ENCODE data around the gene SLC25A28.

The SLC25A28 gene

GRCh38 chr10:99590799-99591198 is 29.4 kb downstream of the SLC25A28 start:
- DNase-seq (ENCODE audit: low read depth, low spot score): no peak

GRCh38 chr10:99583687-99584086 is 36.6 kb downstream of the SLC25A28 start:
- no peak for DNase-seq (ENCODE audit: low read depth, low spot score)

GRCh38 chr10:99582255-99582770 is 37.9 kb downstream of the SLC25A28 start:
- DNase-seq (ENCODE audit: low read depth, low spot score): no peak

GRCh38 chr10:99579971-99580370 is 40.3 kb downstream of the SLC25A28 start:
- DNase-seq (ENCODE audit: low read depth, low spot score): no peak

- no peak for DNase-seq (ENCODE audit: low read depth, low spot score)
Measured at GRCh38 chr10:99573790-99574189, 46.4 kb downstream of the SLC25A28 start.

GRCh38 chr10:99571816-99572215 is 48.4 kb downstream of the SLC25A28 start:
- DNase-seq (ENCODE audit: low read depth, low spot score): no peak

- DNase-seq (ENCODE audit: low read depth, low spot score): no peak
Measured at GRCh38 chr10:99569961-99570360, 50.3 kb downstream of the SLC25A28 start.

- DNase-seq (ENCODE audit: low read depth, low spot score): no peak
Measured at GRCh38 chr10:99569253-99569939, 50.8 kb downstream of the SLC25A28 start.

GRCh38 chr10:99565166-99565565 is 55.1 kb downstream of the SLC25A28 start:
- DNase-seq (ENCODE audit: low read depth, low spot score): no peak

GRCh38 chr10:99564361-99564760 is 55.9 kb downstream of the SLC25A28 start:
- DNase-seq (ENCODE audit: low read depth, low spot score): no peak

- DNase-seq (ENCODE audit: low read depth, low spot score): no peak
Measured at GRCh38 chr10:99562631-99563030, 57.6 kb downstream of the SLC25A28 start.
